ENCODE measurements around the gene PI16.
"Not testable (repeated sequence)": the region's sequence is repeated elsewhere in the genome, so short reads cannot be mapped to it uniquely, and the experiment has no call there.

PI16 gene

GRCh38 chr6:36976007-36976264 lies 21.4 kb downstream of the PI16 start:
- no peak for DNase-seq (ENCODE audit: low read depth in 2 of 2)

DNA sequence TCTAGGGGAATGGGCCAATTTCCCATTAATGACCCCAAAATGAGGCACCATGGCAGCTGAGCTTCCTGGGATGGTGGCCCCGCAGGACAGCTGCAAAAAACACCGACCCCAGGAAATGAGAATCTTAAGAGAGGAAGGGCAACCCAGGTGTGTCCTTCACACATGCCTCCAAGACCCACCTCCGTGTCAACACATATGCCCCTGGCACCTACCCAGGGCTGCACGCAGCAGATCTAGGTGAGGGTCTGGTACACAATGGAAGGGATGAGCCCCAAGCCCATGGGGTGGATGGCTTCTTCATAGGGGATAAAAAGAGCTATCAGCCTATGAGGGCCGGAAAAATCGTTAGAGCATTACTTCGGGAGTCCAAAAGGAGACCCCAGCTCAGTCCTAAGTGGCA lies 22.0 kb downstream of the PI16 start:
- no peak for DNase-seq (ENCODE audit: low read depth in 2 of 2)

DNA sequence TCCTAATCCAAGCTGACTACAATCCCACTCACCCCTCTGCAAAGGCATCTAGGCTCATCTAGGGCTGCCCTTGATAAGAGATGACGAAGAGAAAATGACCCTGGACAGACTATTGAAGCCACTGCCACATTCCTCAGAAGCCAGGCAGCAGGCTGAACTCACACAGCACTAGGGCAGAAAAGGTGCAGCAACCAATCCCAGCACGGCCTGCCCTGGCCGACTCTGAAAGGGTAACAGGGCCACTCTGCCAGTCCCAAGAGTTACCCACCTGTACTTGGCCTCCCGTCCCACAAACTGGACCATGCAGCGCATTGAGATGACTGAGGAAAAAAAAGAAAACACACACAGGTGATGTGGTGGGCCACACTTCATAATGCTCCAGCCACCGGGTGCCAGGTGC lies 22.4 kb downstream of the PI16 start:
- no peak for DNase-seq (ENCODE audit: low read depth in 2 of 2)

GRCh38 chr6:36977470-36977941 lies 23.0 kb downstream of the PI16 start:
- DNase-seq (ENCODE audit: low read depth in 2 of 2) = no peak

DNA sequence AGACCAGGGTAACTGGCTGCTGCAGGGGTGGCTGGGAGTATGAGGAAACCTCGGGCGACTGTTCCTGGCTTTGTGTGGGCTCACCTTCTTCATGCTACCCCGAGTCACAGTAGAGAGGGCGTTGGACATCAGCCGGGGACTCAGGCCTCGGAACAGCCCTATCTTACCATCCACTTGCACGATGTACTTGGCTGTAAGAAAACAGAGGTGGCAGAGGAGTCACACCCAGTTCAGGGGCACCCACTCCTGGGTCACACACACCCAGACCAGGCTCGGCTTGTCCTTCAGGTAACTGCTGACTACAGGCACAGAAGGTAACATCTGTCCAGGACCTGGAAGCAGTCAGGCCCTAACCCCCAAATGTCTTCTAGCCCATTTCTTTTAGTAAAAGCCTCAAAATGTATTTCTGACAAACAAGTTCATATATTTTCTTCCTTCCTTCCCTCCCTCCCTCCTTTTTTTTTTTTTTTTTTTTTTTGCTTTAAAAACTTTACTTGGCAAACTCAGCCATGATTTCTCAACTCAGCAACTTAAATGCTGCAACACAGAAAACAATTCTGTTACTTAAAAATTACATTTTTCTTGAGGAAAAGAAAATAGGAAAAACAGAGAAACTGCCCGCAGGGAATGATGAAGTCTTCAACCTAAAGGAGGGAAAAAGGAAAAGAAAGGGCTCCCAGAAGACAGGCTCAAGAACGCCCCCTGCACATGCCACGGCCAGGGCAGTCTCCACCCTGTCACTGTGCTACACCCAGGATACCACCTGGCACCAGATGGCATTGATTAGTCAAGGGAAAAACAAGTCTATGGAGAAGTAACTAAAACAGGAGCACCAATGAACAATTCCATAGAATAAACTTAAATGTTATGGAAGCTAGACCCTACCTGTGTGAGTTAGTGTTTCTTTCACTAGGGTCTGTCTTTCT lies 24.1 kb downstream of the PI16 start:
- DNase-seq (ENCODE audit: low read depth in 2 of 2) = no peak

GRCh38 chr6:36979347-36979742 lies 24.8 kb downstream of the PI16 start:
- no peak for DNase-seq (ENCODE audit: low read depth in 2 of 2)

- DNase-seq (ENCODE audit: low read depth in 2 of 2) = no peak
Measured at GRCh38 chr6:36980129-36980528, 25.6 kb downstream of the PI16 start.

DNA sequence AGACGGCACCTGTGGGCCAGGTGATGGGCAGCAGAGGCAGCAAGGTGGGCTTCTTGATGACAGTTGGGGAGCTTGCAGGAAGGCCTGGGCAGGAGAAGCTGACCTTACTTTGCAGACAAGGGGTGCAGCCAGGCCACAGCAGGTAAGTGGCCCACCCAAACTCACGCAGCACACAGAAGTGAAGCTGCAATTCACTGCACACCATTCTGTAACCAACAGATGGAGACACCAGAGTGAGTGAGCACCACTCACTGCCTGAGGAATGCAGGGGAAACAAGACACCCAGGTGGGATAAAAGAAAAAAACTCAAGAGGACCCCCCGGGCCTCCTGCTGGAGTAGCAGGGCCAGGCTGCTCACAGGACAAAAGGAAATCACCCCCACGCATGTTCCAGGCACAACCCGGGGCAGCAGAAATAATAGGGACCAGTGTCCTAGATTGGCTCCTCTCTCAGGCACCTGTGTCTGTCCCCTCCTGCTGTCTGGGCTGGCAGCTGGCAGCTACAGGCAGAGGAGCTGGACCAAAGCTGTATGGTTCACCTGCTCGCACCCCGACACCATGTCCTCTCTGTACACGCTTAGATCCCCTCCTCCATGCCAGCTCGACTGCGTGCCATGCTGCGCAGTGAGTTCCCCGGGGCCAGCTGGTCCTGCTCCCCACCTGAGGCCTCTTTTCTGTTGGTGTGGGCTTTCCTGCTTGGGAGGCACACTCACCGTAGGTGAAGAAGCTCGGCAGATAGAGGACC lies 26.5 kb downstream of the PI16 start:
- DNase-seq (ENCODE audit: low read depth in 2 of 2) = no peak

GRCh38 chr6:36983538-36983937 lies 29.0 kb downstream of the PI16 start:
- DNase-seq (ENCODE audit: low read depth in 2 of 2) = no peak

- DNase-seq (ENCODE audit: low read depth in 2 of 2) = no peak
Measured at GRCh38 chr6:36984581-36985416, 30.3 kb downstream of the PI16 start.

DNA sequence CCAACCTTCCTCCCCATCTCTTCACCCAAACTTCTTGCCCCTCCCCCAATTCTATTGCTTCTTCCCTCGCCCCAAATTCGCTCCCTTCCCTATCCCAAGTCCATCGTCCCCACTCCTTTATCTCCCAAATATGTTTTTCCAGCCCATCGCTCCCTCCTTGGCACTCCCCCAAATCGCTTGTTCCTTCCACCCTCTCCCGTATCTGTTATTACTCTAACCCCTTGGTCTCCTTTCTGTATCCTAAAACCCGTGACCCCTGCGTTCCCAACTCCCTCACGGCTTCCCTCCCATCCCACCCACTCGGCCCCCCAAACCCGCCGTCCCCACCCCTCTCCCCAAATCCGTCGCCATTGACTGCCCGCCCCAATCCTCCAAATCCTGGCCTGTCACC lies 30.9 kb downstream of the PI16 start:
- DNase-seq (ENCODE audit: low read depth in 2 of 2) = no peak

- DNase-seq (ENCODE audit: low read depth in 2 of 2) = peak; percentile 69 to 71
Measured at GRCh38 chr6:36985808-36986703, 31.5 kb downstream of the PI16 start, which contains the start of gene MTCH1. Gene MTCH1, minus strand, starts transcription at chr6:36986196. Its CDS starts 23 bp downstream, at chr6:36986173.

DNA sequence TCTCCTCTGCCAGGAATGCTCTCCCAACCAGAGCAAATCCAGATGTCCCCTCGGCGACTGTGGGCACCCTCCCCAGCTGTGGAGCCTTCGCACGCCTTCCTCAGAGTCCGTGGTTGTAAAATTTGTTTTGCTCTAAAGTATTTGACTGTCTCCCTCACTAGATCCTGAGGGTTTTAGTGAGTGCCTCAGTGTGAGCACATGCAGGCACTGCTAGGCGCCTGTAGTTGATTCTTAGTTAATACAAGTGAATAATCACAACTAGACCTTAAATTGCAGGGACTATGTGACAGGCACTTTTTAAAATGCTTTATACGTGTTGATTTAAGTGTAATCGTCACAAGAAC lies 32.1 kb downstream of the PI16 start:
- no peak for DNase-seq (ENCODE audit: low read depth in 2 of 2)

- DNase-seq (ENCODE audit: low read depth in 2 of 2) = no peak
Measured at GRCh38 chr6:36989264-36989663, 34.7 kb downstream of the PI16 start.

DNA sequence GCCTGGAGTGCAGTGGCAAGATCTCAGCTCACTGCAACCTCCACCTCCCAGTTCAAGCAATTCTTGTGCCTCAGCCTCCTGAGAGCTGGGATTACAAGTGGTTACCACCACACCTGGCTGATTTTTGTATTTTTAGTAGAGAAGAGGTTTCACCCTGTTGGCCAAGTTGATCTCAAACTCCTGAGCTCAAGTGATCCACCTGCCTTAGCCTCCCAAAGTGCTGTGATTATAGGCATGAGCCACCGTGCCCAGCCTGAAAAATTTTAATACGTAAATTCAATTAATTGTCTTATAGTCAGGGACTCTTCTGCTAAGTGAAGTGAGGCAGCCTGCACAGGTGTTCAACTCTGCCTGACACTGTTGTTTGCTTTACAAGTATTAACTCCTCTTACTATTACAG lies 35.9 kb downstream of the PI16 start:
- not testable (repeated sequence) for DNase-seq (ENCODE audit: low read depth in 2 of 2)

- no peak for DNase-seq (ENCODE audit: low read depth in 2 of 2)
Measured at GRCh38 chr6:36997811-36998722, 43.5 kb downstream of the PI16 start.

GRCh38 chr6:36998723-36999038 lies 44.1 kb downstream of the PI16 start:
- DNase-seq (ENCODE audit: low read depth in 2 of 2) = no peak

GRCh38 chr6:36999061-36999750 lies 44.7 kb downstream of the PI16 start:
- DNase-seq (ENCODE audit: low read depth in 2 of 2) = no peak

GRCh38 chr6:36999751-37000125 lies 45.2 kb downstream of the PI16 start:
- DNase-seq (ENCODE audit: low read depth in 2 of 2) = no peak
